Hepatocyte (in vitro differentiated cells): ENCODE results near the gene MYMX.

Source experiments
- EZH2 ChIP-seq: fragments of 200-600 bp; sonication (generic); IDR thresholded peaks from 2 replicates; pipeline ENCODE4 v1.6.1; 2016; ENCODE audit warnings: antibody characterized with exemption, mild to moderate bottlenecking, borderline replicate concordance
- TF ChIP-seq, protein P1 (sequence below): fragments of 200-600 bp; sonication (generic); IDR thresholded peaks from 2 replicates; pipeline ENCODE4 v1.5.1; 2016; ENCODE audit warnings: antibody characterized with exemption, mild to moderate bottlenecking; ENCODE audit not compliant: poor library complexity

DNA sequence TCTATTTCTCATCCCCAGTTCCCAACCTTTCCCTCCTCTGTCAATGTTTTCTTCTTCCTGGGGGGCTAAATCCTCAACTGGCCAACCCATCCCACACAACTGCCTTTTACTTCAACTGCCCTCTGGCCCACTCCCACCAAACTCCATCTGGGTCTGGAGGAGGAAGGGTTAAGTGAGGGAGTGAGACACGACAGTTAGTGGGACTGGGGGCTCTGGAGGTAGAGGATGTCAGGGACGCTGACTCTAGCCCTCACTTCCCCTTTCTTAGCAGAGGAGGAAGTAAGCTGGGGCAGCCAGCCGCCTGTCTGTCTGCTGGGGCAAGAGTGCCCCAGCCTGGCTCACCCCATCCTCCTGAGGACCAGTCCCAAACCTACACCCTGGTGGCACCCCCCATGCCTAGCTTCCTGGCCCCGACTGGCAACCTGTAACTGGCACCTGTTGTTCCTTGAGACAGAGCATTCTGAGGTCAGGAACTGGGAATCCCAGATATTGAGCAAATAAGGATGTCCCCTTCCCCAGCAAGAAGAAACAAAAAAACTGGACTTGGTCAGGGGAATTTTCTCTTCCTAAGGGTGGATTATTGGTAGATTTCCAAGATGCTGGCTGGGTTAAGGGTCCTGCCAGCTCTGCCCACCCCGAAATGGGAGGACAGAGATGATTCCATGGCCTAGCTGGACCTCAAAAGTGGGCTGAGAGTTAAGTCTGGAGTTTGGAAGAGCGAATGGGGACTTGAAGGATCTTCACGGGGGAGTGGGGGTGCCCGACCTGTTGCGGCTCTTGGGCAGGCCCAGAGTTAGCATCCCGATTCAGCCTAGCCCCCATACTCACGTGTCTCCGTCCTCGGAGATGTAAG lies 47.7 kb downstream of the MYMX start:
- TF ChIP-seq, protein P1, sequence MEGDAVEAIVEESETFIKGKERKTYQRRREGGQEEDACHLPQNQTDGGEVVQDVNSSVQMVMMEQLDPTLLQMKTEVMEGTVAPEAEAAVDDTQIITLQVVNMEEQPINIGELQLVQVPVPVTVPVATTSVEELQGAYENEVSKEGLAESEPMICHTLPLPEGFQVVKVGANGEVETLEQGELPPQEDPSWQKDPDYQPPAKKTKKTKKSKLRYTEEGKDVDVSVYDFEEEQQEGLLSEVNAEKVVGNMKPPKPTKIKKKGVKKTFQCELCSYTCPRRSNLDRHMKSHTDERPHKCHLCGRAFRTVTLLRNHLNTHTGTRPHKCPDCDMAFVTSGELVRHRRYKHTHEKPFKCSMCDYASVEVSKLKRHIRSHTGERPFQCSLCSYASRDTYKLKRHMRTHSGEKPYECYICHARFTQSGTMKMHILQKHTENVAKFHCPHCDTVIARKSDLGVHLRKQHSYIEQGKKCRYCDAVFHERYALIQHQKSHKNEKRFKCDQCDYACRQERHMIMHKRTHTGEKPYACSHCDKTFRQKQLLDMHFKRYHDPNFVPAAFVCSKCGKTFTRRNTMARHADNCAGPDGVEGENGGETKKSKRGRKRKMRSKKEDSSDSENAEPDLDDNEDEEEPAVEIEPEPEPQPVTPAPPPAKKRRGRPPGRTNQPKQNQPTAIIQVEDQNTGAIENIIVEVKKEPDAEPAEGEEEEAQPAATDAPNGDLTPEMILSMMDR, result no peak
- no peak for TF ChIP-seq EZH2
